Activated gamma-delta T cell treated with anti-CD3 and anti-CD28 coated beads, Interleukin-2, amount 50 U/mL, for 16 hours (primary cell): ENCODE measurements around the gene TPK1.
"Not testable (repeated sequence)": the region's sequence is repeated elsewhere in the genome, so short reads cannot be mapped to it uniquely, and the experiment has no call there.

Source experiments
- DNase-seq: peaks from one replicate; pipeline ENCODE4 v3.0.0-alpha.2; 2020; ENCODE audit warnings: low read depth

TPK1 gene

DNA sequence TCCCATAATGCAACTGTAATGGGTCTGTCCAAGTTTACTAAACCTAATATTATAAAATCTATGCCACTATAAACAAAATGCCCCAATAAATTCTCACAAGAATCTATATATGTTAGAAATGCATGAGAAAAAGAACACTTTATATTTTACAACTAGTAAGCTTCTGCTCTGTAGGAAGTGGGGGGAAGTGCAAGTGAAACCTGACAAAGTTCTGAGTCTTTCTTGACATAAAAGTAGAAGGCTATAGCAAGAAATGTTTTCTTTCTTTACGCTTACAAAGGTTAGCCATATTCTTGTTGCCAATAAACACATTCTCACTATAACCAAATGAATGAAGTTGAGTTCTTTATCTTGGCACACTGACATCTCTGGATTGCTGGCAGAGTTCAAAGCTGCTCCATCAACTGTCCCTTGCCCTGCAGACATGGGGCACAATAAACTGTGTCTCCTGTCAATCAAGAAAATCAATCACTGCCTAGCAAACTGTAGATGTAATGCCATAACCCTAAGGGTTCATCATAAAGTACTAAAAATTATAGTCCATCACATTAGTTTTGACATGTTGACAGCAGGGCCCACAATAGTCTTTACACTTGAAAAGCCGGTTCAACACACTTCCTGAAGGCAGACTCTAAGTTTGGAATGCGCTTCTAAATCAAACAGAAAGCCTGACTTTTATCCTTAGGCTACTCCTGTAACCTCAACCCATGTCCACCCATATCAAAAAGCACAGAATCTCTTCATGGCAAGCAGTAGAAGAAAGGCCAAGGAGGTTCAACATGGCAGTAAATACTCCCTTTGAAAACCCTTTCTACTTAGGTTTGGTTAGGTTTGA, 58.6 kb downstream of the TPK1 start:
- no peak for DNase-seq

DNA sequence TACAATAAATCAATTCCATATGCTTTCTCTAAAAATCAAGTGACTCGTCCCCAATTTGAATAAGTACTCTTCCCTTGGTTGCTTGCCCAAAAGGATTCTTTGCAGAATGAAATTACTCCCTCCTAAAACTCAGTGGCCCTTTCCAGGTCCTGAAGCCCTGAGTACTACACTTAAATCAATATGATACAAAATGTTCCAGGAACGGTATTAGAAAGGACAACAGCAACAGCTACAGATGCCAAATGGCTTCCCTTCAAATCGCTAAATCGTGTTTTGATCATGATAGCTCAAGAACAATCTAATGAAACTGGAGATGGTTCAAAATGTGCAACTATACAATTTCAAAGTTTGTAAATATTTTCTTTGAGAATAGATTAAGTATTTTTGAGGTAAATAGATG, 59.4 kb downstream of the TPK1 start:
- DNase-seq, result no peak

DNA sequence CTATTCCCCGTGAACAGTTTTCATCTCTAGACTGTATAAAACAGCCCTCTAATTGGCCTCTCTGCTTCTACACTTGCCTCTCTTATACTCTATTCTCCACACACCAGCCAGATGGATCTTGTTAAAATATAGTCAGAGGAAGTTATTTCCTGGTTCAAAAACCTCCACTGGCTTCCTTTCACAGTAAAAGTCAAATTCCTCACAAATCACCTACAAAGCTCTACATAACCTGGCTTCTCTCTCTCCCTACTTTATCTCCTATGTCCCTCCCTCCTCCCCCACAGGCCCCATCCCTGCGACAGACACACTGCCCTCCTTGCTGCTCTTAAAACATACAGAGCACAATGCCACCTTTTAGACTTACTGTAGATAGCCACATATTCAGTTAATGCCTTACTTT, 60.1 kb downstream of the TPK1 start:
- DNase-seq, result no peak

DNA sequence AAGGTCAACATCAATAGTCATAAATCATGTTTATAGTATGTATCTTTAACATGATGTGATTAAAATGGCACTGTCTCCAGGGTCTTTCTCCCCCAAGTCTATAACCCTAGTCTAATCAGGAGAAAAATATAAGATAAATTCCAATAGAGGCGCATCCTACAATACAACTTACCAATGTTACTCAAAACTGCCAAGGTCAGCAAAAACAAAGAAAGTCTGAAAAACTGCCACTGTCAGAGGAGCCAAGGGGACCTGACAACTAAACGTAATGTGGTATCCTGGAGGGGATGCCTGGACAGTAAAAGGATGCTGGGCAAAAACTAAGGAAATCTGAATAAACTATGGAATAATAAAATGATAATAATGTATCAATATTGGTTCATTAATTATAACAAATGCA, 63.9 kb downstream of the TPK1 start:
- no peak for DNase-seq

DNA sequence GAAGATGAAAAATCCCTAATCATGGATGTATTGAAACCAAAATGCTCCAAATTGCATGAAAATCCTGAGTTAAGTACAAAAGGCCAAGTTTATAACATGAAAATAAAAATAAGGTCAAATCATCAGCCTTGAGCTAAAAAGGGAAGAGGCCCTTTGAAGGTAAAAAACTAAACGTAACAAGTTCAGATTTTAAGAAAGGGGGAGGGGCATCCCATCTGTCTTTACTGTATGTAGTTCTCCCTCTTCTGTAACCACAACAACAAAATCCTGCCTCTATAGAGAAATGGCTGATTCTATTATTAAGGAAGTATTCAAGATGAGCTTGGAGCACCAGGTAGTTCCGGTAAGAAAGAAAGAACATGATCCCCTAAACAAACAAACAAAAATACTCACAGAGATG, 64.7 kb downstream of the TPK1 start:
- DNase-seq, result no peak

DNA sequence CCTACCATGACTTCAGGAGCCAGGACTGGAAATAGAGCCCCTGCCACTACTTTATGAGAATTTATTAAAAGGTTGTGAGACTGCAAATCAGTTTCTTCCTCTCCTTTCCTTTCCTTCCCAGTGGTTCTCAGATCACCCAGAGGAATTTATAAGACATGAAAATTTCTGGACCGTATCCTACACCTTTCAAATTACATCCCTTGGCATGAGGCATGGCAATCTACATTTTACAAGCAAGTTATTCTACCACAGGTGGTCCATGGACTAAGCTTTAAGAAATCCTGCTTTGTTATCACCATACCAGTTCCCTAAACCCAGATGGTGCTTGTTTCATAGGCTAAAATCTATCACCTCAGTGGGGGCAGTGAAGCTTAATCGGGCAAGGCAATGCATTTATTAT, 66.5 kb downstream of the TPK1 start:
- no peak for DNase-seq

DNA sequence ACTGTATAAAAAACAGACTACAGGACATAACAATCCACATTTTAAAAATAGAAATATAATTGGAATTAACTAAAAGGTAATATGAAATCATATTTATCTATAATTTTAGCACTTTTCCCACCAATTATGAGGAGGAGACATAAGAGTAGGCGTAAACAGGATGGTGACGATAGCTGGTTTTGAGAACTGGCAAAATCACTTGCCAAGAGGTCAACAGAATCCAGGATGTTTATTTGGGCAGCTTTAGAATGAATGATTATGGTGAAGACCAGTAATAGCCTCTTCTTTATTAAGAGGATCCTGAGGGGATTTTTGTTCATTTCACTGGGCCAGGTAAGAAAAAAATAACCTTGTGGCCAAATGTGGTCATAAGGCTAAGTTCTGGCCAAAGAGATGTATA, 67.2 kb downstream of the TPK1 start:
- no peak for DNase-seq

DNA sequence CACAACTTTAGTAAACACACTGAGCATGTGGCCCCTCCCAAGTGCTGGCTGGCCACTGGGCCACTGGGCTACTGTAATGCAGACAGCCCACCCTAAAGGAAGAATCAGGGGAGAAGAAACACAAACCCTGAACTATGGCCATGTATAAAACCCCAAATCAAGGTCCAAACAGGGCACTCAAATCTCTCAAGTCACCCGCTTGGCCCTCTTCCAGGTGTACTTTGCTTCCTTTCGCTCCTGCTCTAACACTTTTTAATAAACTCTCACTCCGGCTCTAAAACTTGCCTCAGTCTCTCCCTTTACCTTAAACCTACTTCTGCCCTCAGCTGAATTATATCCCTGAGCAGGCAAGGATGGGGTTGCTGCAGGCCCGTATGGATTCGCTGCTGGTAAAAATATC, 72.6 kb downstream of the TPK1 start:
- no peak for DNase-seq

DNA sequence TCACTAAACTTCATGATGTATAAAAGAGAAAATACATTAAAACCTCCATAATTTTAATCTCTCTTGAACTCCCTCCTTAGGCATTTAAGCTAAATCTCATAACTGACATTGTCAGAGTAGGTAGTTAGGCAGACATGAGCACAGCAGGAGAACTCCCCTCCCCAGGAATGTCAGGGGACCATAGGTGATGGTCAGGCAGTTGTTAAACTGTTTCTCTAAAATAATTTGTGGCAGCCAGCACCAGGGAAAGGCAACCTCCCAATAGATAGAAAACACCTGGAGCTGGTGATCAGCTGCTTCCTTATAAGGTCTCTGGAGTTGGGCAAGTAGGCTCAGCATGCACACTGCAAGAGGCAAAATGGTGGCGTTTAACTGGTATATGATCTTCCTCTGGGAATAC, 73.0 kb downstream of the TPK1 start:
- no peak for DNase-seq

DNA sequence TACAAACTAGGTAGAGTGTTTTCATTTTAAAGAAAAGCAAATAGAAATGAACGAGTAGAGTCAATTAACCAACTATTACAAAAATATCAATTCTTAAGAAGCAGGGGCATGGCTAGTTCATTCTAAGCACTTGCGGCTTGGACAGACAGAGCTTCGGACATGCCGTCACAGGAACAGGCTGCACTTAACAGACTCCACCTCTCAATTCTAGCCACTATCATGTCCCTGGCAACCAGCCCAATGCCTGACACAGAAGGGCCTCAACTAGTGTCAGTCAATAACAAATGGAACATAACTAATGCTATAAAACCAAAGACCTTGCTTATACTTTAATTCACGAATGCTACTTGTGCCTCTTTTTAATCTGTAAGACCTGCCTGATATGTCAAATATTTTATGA, 74.4 kb downstream of the TPK1 start:
- no peak for DNase-seq

DNA sequence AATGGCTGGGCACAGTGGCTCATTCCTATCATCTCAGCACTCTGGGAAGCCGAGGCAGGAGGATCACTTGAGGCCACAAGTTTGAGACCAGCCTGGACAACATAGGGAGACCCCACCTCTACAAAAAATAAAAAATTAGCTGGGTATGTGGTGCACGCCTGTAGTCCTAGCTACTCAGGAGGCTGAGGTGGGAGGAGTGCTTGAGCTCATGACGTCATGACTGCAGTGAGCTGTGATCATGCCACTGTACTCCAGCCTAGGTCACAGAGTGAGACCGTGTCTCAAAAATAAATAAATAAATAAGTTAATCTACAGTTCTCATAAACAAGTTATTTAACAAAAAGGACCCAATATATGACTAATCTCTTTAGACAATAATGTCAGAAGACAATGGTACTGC, 76.2 kb downstream of the TPK1 start:
- no peak for DNase-seq

DNA sequence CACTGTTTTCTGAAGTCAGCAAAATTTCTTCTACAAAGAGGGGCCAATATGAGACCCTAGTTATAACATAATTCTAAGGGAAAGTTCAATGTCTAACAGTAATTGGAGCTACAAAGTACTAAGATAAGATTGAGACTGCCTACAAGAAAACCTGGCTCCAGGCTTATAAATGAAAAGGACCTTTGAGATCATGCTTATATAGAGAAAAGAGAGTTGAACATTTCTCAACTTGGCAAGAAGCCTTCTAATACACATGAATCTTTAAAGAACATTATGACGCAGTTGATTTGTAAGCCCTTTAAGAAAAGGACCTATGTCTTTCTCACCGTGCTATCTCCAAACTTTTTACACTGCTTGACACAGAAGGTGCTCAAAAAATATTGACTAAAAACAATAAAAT, 87.9 kb downstream of the TPK1 start:
- DNase-seq, result no peak

DNA sequence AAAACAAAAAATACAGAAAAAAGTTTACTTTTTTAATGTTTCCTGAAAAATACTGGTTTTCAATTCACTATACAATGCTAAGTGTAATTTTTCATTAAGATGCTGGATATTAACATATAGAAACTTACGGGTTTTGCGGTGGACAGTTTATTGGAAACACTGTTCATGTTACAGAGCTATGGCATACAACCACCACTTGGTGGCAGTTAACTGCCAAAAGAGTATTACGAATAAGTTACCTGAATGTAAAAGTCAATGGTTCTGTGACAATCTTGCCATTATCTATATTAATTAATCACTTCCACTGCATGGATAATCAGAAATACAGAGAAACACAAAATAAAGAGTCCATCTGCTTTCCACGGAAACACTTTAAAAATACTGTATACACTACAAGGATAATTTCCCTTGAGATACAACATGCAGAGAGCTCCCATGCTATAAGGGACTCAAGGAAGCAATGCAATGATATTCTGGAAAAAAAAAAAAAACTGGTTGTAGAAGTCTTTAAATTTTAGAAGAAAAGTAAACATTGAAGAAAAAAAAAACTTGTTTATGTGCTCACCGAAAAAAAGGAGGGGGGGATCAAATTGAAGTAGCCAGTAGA, 97.0 kb downstream of the TPK1 start:
- DNase-seq, result no peak

DNA sequence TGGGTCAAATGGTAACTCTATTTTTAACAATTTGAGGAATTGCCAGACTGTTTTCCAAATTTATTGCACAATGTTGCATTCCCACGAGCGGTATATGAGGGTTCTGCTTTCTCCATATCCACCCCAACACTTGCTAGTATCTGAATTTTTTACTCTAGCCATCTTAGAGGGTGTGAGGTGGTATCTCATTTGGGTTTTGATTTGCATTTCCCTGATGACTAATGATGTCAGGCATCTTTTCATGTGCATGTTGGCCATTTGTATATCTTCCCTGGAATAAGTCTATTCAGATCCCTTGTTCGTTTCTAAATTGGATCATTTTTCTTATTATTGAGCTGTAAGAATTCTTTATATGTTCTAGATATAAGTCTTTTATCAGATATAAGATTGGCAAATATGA, 97.7 kb downstream of the TPK1 start:
- no peak for DNase-seq

DNA sequence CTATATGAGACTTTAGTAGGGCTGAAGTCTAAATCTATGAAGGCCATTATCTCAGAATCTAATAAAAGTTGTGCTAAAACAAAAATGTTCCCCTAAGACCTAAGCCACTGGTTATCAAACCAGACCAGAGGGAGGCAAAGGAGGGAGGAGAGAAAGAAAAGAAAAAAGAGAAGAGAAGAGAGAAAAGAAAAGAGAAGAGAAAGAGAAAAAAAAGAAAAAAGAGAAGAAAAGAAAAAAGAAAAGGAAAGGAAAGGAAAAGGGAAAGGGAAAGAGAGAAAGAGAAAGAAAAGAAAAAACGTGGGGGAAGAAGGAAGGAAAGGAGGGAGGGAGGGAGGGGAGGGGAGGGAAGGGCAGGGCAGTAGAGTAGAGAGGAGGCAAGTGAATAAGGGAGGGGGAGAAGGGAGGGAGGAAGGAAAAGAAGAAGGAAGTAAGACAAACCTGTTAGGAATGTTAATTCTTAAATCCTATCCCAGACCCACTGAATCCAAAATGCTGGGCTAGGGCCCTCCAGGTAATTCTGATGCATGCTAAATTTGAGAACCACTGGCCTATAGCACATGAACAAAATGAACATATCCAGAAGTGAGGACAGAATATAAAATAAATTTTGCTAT, 98.9 kb downstream of the TPK1 start:
- no peak for DNase-seq

DNA sequence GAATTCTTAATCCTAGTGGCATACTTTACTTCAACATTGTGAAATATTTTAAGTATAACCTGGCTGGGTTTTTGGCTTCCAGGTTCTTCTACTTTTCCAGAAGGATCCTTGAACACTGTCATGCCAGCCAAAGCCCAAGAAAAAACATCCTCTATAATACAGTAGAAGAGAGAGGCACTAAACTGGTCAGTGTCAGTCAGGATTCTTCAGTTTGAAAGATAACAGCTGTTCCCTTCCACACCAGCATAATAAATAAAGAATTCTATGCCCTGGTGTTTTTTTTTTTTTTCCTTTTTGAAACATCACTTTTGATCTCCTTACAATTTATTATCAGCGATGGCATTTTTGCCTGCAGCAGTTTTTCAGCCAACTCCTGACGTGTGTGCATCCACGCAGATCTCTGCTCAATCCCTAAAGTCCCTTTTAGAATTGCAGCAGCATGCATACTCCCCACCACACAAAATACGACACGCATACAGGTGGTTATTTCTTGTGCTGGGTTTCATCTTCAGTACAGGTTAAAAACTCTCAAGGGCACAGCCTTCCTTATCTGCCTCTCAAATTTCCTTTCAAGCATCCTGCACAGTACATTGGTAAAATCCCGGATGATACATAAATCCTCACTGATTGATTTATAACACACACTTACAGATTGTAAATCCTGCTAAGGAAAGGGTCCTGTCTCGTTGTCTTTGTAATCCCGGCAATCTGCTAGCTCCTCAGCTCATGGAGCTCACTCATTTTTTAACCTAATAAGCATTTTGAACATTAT, 100.2 kb downstream of the TPK1 start:
- DNase-seq, result no peak

DNA sequence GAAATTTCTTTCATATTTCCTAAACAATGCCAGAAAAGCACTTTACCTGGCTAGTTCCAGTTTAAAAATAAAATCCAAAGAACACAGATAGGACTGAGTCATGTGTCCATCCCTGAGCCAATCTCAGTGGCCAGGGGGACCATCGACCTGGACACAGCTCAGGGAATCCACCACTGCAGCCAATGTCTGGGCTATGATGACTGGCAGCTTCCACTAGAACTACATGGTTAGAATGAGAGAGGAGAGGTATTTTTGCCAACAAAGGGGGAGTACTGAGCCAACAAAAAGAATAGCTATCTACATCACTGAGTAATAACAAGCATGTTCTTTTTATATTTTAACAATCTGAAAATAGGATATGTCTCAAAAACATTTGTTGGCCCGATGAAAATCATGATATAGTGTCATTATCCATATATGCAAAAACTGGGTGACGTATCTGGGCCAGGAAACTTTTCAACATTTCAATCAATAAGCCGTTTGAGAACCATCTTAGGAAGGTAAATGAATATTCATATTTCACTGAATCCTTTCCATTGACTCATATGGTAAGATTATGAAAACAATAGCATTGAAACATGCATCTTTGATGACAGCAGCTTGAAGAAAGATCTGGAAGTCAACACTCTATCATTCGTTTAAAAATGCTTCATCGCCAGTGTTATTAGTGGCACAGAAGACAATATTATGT, 104.0 kb downstream of the TPK1 start:
- no peak for DNase-seq

DNA sequence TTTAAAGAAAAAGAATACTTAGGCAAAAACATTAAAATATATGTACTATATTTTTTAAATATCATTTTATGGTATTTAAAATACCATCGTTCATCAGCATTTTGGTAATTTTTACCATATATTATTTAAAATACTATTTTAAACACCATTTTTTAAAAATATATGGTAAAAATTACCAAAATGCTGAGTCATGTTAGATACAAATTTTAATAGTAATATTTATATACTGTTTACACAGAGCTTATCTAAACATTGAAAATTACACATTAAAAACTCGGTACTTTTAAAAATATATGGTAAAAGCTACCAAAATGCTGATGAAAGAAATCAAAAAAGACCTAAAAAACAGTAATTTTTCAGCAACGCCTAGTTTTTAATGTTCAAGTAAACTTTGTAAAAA, 105.6 kb downstream of the TPK1 start:
- no peak for DNase-seq

DNA sequence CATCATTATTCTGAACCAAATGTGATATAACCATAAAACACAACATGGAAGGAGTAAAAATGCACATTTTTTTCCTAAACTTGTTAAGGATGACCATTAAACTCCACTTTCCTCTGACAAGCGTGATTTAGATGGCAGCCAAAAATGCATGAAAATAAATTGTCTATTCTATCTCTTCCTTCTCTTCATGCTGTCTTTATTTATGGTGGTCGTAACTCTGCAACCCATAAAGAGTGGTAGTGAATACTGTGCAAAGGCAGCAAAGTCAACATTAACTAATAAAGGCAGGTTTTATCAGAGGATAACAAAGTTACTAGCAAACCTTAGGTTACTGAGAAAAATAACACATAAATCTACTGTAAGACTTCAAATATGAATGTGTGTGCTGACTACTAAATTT, 106.6 kb downstream of the TPK1 start:
- DNase-seq, result no peak

DNA sequence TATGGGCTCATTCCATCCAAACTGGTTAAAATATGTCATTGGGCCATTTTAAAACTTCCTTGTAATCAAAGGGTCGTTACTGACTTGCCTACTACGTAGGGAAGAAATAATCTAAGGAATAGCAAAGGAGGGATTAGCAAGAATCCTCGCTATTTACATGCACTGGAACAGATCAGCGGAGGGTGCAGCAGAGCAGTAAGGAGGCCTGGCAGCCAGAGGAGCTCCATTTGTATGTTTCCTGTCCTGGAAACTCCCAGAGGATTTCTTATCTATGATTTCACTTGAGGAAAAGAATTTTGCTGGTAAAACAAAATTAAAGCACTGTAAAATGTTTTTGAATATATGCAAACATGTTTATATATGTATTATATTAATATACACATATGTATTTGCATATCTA, 107.3 kb downstream of the TPK1 start:
- DNase-seq, result no peak

DNA sequence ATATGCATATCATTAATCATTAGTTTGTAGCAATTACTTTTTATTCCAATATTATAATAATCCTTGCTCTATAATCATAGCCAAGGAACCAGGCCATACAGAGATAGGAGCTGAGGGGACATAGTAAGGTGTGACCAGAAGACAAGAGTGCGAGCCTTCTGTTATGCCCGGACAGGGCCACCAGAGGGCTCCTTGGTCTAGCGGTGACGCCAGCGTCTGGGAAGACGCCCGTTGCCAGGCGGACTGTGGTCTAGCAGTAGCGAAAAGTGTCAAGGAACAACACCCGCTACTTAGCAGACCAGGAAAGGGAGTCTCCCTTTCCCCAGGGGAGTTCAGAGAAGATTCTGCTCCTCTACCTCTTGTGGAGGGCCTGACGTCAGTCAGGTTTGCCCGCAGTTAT, 109.0 kb downstream of the TPK1 start:
- DNase-seq, result not testable (repeated sequence)

DNA sequence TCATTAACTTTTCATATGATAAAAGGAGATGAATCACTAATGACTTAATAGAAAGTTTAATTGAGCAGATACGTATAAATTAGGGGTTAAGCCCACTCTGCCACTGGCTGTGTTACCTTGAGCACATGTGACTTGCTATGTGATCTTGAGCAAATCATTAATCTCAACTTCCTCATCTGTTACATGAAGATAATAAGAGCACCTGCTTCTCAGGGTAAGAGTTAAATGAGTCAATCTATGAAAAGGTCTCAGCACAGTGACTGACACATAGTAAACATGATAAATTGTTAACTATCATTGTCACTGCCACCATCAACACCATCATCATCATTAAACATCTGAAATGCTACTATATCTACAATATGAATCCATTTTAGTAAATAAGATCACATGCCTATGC, 110.8 kb downstream of the TPK1 start:
- no peak for DNase-seq
